K562 (cell line): ENCODE measurements around the gene TRANK1. TPM values are rescaled to one million over a fixed set of nuclear protein-coding genes. Genes with fewer than 3 reads are reported as not detected.
A peak's percentile ranks its signal among the peaks of the same experiment; 100 is the strongest.

Experiments used
- ESRRB ChIP-seq: fragments of 250-450 bp; sonication (Bioruptor Pico); IDR thresholded peaks from 2 replicates; pipeline ENCODE4 v1.5.0; 2020; ENCODE audit warnings: mild to moderate bottlenecking, moderate library complexity, borderline replicate concordance
- ETV1 ChIP-seq: fragments of 450-650 bp; conservative IDR thresholded peaks from 2 replicates; pipeline ENCODE4 v1.6.1; 2016; ENCODE audit warnings: missing genetic modification characterization, control low read depth, low read depth, missing compliant biosample characterization
- FUS ChIP-seq: fragments of 200-400 bp; formaldehyde crosslinking; optimal IDR thresholded peaks from 2 replicates; pipeline ENCODE3; 2017; ENCODE audit warnings: low read depth, low read length
- PCBP2 ChIP-seq: fragments of 200-400 bp; formaldehyde crosslinking; IDR thresholded peaks from 2 replicates; pipeline ENCODE4 v1.6.1; 2018; ENCODE audit warnings: low read length, low read depth, mild to moderate bottlenecking, moderate library complexity; ENCODE audit not compliant: poor library complexity, severe bottlenecking
- REST ChIP-seq, 2 experiments: fragments of 450-650 bp; formaldehyde crosslinking in 1 of 2; IDR thresholded peaks; 2 replicates each; pipeline versions ENCODE4 v1.4.0 to v1.6.1; 2014 to 2020; ENCODE audit warnings: mild to moderate bottlenecking in 2 of 2, borderline replicate concordance in 1 of 2, low read depth in 1 of 2
- TEAD4 ChIP-seq, 2 experiments: sonication (generic) in 1 of 2; formaldehyde crosslinking in 1 of 2; IDR thresholded peaks; 2 replicates each; pipeline versions ENCODE4 v1.6.1 to v1.8.0; 2012 to 2022; ENCODE audit warnings: borderline replicate concordance in 1 of 2, inconsistent platforms in 1 of 2, low read length in 1 of 2, mild to moderate bottlenecking in 1 of 2, missing genetic modification reagents in 1 of 2
- polyA plus RNA-seq, 8 experiments: library from polyadenylated mRNA; depleted of rRNA in 4 of 8; stranded (reverse) in 5 of 8; unstranded in 3 of 8; fragments of >200 nt; fragmentation: Nextera tagmentation in 2 of 8; fragmentation: Illumina TruSeq in 1 of 8; extraction: Ambion mirVana in 2 of 8; extraction: Trizol in 1 of 8; gene quantifications; 2 replicates each; pipeline versions ENCODE4 v1.2.1 to v1.2.3, GENCODE V29; 2011 to 2014; ENCODE audit warnings: inconsistent platforms in 1 of 8, missing spikeins in 1 of 8
- total RNA-seq, 7 experiments: library from RNA; depleted of rRNA in 6 of 7; stranded (reverse); fragments of >200 nt in 6 of 7; fragmentation: Illumina TruSeq in 2 of 7; extraction: Trizol in 2 of 7; gene quantifications; 2 replicates each; pipeline versions ENCODE4 v1.2.1 to v1.2.3, GENCODE V29; 2011 to 2021; ENCODE audit warnings: low replicate concordance in 1 of 7
- TF ChIP-seq, protein P1 (sequence below), 2 experiments: fragments of 450-650 bp; IDR thresholded peaks; 2 replicates each; pipeline ENCODE4 v1.6.1; 2016; ENCODE audit warnings: mild to moderate bottlenecking in 2 of 2, borderline replicate concordance in 1 of 2, low read depth in 1 of 2, moderate library complexity in 1 of 2

Gene TRANK1
- total and polyA plus RNA-seq, 9 of the 15 experiments (the other 6 are each of a cell fraction or from before 2014, with no cell fraction given), result 0.41 to 5.3 (median 2.1) TPM

GRCh38 chr3:36907911-36908646, 36.8 kb downstream of the TRANK1 start (continued):
- TF ChIP-seq REST (IDR thresholded peaks at IDR 0.05; ENCODE audit: borderline replicate concordance) (peak; percentile 28; the same call in 1 of the 2 replicates), REST (CRISPR knock-in tag; IDR thresholded peaks at IDR 0.05; ENCODE audit: low read depth) (no peak), FUS (no peak), TEAD4 (IDR thresholded peaks at IDR 0.05; ENCODE audit: low read length) (peak; percentile 32; the same call in 1 of the 2 replicates), TEAD4 (CRISPR knock-in tag; IDR thresholded peaks at IDR 0.05; ENCODE audit: borderline replicate concordance) (no peak), PCBP2 (no peak), ETV1 (tag) (peak; percentile 57), ESRRB (CRISPR knock-in tag) (no peak)
- TF ChIP-seq, protein P1, sequence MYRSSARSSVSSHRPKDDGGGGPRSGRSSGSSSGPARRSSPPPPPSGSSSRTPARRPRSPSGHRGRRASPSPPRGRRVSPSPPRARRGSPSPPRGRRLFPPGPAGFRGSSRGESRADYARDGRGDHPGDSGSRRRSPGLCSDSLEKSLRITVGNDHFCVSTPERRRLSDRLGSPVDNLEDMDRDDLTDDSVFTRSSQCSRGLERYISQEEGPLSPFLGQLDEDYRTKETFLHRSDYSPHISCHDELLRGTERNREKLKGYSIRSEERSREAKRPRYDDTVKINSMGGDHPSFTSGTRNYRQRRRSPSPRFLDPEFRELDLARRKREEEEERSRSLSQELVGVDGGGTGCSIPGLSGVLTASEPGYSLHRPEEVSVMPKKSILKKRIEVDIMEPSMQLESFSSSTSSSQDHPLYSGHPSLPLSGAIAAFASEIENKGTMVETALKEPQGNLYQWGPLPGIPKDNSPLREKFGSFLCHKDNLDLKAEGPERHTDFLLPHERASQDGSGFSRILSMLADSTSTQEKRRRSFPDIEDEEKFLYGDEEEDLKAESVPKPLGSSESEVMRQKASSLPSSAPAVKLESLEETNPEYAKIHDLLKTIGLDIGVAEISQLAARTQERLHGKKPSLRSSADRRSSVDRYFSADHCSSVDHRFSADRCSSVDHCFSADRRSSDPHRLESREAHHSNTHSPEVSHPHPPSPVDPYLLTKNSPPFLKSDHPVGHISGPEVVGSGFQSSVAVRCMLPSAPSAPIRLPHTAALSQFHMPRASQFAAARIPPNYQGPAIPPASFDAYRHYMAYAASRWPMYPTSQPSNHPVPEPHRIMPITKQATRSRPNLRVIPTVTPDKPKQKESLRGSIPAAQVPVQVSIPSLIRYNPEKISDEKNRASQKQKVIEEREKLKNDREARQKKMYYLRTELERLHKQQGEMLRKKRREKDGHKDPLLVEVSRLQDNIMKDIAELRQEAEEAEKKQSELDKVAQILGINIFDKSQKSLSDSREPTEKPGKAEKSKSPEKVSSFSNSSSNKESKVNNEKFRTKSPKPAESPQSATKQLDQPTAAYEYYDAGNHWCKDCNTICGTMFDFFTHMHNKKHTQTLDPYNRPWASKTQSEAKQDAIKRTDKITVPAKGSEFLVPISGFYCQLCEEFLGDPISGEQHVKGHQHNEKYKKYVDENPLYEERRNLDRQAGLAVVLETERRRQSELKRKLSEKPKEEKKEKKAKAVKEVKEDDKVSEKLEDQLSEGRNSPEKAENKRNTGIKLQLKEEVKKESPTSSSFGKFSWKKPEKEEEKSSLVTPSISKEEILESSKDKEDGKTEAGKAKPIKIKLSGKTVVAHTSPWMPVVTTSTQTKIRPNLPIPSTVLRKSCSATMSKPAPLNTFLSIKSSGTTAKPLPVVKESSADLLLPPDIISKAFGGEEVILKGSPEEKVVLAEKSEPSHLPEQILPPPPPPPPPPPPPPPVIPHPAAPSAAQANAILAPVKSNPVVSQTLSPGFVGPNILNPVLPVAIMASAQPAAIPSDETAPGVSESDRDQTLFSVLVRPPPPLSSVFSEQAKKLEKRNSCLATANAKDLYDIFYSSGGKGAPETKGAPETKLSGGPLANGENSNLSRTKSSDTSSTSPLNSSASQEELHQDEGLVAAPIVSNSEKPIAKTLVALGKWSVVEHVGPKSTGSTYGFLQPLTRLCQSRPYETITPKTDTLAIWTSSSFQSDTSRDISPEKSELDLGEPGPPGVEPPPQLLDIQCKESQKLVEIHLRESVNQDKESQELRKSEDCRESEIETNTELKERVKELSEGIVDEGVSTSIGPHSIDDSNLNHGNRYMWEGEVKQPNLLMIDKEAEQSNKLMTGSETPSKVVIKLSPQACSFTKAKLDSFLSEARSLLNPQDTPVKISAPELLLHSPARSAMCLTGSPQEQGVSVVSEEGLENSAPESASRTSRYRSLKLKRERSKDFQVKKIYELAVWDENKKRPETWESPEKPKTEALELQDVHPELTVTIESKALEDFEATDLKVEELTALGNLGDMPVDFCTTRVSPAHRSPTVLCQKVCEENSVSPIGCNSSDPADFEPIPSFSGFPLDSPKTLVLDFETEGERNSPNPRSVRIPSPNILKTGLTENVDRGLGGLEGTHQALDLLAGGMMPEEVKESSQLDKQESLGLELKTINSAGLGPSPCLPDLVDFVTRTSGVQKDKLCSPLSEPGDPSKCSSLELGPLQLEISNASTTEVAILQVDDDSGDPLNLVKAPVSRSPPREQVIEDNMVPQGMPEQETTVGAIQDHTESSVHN (IDR thresholded peaks at IDR 0.05; ENCODE audit: borderline replicate concordance in 1 of 2, low read depth in 1 of 2), result peak in 1 of 2 experiments; percentile 98; a peak in 3 of 4 replicates
